Activated naive CD4-positive, alpha-beta T cell treated with anti-CD3 and anti-CD28 coated beads, Interleukin-2, amount 50 U/mL, for 16 hours (primary cell): Measurements from ENCODE around the gene LRFN2.

ENCODE experiments used
- DNase-seq: peaks from one replicate; pipeline ENCODE4 v3.0.0-alpha.2; 2020

Gene LRFN2

DNA sequence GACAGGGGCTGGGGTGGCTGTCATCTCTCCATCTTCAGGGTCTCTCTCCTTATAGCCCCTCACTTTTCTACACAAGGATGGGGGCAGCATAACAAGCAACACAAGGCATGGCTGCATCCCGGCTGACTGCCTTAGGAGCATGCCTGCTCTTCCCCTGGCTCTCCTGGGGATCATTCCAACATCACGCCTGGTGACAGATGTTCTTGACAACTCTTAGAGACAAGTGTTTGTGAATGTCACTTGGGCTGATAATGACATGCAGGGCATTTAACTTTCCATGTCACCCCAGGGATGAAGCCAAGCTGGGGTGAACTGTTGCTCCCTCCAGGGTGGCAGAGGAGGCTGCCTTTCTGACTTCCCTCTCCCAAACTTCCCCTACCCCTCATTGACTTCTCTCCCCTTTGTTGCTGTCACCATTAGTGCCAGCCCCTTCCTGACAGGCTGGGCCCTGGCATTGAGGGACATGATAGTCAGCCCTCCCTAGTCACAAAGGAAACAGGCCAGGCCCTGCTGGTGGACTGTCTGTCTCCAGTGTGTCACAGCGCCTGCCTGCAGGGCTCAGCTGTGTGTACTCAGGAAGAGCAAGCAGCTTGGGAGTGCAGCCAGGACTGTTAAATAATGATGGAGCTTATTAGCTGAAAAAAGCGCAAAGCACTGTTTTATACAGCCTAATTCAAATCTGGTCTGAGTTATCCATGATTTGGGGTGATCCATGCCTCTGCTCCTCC, 161.8 kb downstream of the LRFN2 start:
- no peak for DNase-seq

DNA sequence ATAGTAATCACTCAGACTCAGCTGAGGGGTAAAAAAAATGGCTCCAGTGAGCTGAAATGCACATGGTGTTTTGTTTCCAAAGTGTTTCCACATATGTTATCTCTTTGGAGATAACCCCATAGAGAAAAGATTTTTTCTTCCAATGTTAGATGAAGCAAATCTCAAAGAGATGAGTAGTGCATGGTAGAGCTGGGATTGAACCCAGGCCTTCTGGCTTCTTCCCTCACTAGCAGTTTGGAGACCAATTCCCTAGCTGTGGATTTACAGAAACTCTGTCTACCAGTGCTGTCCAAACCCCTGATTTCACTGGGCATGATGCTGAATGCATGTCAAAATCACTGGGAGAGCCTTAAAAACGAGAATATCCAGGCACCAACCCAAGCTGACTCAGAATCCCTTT, 165.1 kb downstream of the LRFN2 start:
- no peak for DNase-seq

DNA sequence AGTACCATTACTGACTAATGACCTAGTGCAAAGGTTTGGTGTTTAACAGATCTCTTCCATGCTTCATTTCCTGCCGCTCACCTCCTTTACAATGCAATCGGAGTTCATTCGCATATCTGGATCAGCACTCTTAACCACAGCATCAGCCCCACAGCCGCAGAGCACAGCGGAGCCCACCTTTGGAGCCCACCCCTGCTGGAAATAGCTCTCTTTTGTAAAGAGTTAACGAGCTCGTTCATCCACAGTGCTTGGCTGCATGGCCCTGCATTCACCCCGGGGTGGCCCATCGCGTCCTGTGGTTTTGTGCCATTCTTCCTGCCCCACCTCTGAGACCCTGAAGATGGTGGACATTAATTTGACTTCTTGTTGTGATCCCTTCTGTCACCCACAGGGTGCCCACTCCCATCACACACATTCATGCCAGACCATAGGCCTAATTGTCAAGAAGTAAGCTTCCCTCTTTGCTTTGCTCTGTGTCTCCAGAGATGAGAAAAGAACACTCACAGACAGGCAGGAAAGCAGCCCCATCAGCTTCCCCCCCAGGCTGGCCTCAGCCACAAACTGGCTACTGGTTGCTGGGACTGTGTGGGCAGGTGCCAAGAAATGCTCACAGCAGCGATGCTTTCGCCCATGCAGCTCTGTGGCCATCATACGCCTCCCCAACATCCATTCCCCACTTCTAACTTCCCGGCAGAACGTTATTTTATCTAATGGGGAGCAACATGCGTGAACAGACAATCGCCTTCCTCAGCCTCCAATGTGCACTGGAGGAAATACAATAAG, 167.0 kb downstream of the LRFN2 start:
- DNase-seq, result no peak

DNA sequence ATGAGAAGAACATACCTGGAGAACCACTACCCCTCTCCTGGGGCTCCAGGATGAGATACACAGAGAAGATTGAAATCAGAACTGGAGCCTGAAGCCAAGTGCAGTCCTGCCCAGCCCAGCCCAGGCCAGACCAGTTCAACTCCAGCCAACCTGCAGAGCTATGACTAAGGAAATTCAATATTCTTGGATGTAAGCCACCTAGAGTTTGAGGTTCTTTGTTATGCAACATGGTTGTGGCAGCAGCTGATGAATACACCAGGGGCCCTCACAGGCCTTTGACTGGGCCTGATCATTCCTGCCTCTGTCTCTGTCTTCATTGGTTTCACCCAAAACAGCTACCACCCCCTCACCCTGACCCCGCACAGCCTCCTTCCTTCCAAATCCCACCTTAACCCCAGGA, 167.8 kb downstream of the LRFN2 start:
- DNase-seq, result no peak

DNA sequence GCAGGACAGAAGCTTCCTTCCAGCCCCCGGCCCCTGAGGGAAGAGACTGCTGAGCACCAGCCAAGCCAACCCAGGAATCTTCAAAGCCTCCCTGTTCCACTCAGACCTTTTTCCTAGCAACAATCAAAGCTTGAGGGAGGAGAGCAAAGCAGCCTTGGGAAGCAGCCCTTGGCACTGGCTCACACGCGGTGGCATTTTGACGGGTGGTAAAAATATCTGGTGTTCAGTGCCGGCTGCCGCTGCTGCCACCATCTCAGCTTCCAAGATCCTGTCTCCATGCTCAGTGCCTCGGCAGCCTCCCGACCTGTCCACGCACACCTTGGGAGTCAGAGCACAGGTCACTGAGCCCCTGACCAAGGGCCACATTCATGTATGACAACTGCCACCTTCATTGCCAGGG, 170.1 kb downstream of the LRFN2 start:
- no peak for DNase-seq

DNA sequence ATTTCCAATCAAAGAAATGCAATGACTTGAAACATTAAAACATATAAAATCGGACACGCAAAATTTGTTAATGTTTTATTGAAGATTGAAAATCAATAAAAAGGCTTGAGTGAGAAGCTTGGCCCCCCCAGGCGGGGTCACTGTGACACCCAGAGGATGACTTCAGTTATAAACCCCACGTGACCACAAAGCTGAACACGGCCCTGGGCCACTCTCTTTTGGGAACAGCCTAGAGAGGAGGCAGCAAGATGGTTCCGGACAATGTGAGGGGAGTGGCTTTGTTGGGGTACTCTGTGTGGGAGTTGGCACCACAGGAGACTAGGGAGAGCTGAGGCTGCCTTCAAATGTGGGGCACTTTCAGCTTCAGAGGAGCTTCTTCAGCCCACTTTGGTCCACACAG, 172.5 kb downstream of the LRFN2 start:
- DNase-seq, result no peak

GRCh38 chr6:40413239-40413638, 173.9 kb downstream of the LRFN2 start:
- no peak for DNase-seq

- DNase-seq, result no peak
These were observed 175.3 kb downstream of the LRFN2 start for GRCh38 chr6:40411881-40412280.

- DNase-seq, result no peak
These were observed 176.3 kb downstream of the LRFN2 start for GRCh38 chr6:40410821-40411220.

- DNase-seq, result no peak
These were observed 177.3 kb downstream of the LRFN2 start for GRCh38 chr6:40409716-40410397.

DNA sequence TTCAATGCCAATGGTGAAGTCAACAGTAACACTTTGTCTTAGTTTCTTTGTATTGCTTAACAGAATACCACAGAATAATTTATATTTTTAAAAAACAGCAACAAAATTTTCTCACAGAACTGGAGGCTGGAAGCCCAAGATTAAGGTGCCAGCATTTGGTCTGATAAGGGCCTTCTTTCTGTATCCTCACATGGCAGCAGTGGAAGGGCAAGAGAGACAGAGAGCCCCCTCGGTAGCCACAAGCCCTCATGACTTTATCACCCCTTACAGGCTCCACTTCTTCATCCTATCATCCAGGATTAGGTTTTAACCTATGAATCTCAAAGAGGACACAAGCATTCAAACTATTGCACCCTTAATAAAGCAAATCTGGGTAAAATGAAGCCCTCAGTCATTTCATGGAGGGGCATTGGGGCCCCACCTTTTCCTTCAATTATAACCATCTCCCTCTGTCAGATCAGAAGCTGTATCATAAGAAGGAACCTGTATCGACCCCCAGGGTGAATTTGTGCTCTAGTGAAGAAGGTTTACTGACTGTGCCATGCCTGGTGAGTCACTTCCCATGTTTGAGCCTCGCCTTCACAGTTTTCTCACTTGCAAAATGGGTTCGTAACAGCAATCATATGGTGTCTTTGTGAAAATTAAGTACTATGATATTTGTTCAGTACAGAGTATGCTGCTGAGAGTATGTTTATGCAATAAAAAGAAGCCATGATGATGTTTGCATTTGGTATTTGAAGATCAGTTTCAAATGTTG, 178.2 kb downstream of the LRFN2 start:
- no peak for DNase-seq

GRCh38 chr6:40407239-40407638, 179.9 kb downstream of the LRFN2 start:
- DNase-seq, result no peak

DNA sequence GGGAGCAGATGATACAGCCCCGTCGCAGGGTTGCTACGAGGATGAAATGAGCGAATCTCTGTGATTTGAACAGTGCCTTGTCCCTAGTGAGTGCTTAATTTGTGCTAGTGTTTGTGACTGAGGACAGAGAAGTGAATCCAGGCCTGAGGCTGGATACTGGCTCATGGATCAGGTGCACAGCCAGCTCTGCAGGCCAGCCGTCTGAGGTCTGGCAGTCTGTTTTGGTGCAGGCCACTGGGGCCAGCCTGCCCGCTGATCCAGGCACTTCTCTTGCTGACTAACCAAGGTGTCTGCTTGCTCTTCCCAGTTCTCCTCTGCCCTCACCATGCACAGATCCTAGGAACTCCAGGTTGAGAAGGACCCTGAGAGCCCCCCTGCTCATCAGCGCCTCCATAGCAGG, 181.0 kb downstream of the LRFN2 start:
- DNase-seq, result no peak

DNA sequence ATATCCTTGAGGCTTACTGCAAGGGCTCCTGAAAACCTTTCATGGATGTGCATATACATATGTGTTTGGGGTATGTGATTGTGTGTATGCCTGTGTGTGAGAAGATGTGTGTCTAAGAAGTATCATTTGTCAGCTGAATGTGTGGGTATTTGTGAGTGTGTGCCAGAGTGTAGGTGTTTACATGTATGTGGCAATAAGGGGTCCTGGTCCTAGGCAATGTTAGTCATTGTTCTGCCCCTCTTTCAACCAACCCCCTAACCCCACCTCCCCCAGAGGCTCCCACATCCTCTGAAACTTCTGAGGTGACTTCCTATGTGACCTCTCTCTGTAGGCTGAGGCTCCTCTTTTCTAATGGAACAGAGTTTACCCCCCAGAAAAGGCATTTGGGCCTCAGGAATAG, 186.4 kb downstream of the LRFN2 start:
- no peak for DNase-seq

DNA sequence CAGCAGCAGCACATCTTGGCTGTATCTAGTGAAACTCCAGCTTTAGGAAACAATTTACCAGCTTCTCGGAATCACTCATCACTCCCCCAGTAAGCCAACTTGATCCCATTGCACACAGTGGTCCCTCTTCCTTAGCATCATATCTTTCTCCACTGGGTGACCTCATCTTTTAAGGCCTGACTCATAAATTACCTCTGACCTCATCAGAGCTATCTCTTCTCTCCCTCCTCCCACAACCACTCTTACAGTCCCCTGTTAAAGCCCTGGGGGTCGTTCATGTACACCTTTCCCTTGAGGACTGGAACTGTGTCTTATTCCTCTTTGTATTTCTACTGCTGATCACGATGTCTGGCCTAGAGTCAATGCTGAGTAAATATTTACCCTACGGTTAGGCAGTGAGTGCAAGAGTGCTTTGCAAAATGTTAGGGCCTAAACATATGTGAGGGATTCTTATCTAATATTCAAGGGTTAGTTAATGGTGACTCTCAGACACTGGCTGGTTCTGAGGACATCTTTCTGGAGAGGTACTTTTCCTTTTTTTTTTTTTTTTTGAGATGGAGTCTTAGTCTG, 187.2 kb downstream of the LRFN2 start:
- no peak for DNase-seq

DNA sequence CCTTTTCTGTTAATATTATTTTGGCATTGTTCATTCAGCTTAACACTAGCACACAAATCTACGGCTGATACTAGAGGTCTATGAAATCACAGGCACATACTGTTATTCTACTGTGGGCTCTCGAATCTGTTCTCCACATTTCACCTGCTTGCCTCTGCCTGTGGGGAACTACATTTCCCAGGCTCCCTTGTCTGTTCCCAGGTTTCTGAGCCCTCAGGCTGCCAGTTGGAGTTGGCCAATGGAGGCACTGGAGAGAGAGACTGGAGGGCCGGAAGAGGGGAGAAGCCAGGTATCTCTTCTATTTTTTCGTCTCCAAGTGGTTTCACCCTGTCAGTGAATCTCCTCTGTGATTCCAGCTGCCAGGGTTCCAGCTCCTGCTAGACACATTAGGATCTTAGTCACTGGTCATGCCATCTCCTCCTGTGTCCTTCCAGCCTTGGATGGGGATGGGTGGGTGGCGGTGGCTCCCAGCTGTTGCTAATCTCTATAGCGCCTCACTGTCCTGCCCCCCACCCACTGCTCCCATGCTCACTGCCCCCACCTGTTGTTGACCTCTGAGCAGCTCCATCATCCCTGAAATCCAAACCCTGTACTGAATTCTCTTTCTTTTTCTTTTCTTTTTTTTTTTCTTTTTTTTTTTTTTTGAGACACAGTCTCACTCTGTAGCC, 188.2 kb downstream of the LRFN2 start:
- no peak for DNase-seq

DNA sequence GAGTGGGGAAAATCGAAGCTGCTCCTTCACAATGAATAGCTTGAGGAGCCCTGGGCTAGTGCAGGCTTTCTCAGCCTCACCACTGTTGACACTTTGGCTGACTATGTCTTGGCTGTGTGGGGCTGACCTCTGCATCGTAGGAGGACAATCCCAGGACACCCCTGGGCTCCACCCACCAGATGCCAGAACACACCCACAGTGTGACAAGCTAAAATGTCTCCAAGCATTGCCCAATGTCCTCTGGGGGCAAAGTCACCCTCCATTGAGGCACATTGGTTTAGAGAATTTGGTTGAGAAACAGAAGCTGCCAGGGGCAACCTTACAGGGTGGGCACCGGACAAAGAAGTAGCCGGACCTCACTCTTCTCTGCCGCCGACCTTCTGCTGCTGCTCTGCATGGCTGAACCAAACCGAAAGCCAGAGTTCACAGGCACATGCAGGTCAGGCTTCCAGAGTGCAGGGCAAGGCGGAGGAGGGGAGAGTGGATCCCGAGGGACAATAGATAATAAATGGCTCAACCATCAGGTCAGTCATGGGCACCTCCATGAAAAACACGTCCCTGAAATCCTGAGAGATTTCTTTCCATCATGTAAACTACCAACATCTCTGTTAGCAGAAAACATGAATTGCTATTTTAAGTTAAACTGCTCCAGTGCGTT, 189.0 kb downstream of the LRFN2 start:
- no peak for DNase-seq

- no peak for DNase-seq
These were observed 189.7 kb downstream of the LRFN2 start for GRCh38 chr6:40397287-40398033.

DNA sequence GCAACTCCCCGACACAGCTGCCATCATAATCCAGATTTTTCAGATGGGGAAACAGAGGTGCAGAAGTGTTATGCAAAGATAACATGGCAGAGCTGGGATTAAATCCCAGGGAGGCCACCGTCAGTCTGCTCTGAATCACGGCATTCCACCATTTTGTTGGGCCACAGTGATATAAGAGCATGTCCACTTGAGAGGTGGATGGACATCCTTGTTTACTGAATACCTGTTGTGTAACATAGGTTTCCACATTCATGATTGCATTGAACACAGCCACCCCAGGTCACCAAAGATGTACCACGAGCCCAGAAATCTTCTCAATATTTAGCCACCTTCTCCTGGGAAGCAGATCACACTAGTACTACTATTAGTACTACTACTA, 191.5 kb downstream of the LRFN2 start:
- no peak for DNase-seq

DNA sequence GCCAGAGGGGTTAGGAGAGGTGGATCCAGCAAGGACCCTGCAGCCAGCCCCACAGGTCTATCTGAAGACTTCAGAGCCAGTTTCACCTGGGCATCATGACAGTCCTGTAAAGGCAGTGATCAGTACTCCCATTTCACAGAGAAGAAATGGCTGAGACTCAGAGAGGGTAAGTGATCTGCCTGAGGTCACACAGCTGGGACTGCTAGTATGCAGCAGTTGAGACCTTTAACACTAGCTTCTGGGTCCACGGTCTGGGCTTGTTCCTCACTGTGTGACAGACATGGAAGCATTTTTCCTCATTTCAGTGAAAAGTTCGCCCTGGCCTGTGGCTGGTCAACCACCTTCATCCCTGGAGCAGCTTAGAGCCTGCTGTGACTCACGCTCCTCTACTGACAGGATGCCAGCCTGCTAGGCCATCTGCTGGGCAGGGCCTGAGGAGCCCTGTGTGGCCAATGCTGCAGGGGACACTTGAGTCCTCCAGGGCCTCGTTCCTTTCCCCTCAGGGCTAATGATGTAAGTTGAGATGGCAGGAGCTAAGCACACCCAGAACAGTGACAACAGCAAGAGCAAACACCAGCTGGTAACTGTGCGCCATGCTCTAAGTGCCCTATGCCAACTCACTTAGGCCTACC, 192.0 kb downstream of the LRFN2 start:
- no peak for DNase-seq

DNA sequence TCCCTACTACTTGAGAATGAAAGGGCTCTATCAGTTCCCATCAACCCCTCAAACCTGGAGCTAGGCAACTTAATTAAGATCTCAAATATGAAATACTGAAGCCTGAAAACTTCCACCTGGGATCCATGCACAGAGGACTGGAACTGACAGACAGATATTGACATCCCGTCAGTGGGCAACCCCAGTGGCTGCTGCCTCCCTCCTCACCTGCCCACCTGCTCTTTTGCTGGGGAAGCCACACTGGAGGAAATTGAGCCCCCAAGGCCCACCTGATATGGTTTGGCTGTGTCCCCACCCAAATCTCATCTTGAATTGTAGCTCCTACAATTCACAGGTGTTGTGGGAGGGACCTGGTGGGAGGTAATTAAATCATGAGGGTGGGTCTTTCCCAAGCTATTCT, 192.8 kb downstream of the LRFN2 start:
- no peak for DNase-seq
